ENCODE results near the gene TMA7.

TMA7 gene

GRCh38 chr3:48429317-48429959, 10.6 kb upstream of the TMA7 start:
- H3K27me3 ChIP-seq (ENCODE audit: control insufficient read depth in 1 of 2, insufficient read depth in 1 of 2, low read length in 2 of 2): no peaks in the 10 kb centered on the region
- peak overlapping the region; percentile 86 for H3K4me2 ChIP-seq (ENCODE audit: low read length, poor library complexity, severe bottlenecking)
- peak; percentile 37 for DNase-seq
- H3K14ac ChIP-seq (ENCODE audit: low read length in 2 of 2): no peak overlapping the region
- no peak overlapping the region for H3K27ac ChIP-seq (ENCODE audit: low read length, poor library complexity, severe bottlenecking)
- H2AK5ac ChIP-seq (ENCODE audit: low read length, severe bottlenecking): no peak overlapping the region
- H3K18ac ChIP-seq (ENCODE audit: low read depth in 1 of 2, low read length in 2 of 2): peak overlapping the region; percentile 56 to 84
- H3K4ac ChIP-seq (ENCODE audit: low read depth in 1 of 2, low read length in 2 of 2): peak overlapping the region; percentile 42 to 47
- peak overlapping the region; percentile 83 for H4K8ac ChIP-seq (ENCODE audit: low read length)
- no peak overlapping the region for H2BK5ac ChIP-seq (ENCODE audit: low read depth, low read length, poor library complexity, severe bottlenecking)
- peaks cover 23 to 33% of the 10 kb centered on the region in 2 experiments for H3K36me3 ChIP-seq (ENCODE audit: control insufficient read depth in 1 of 2, insufficient read depth in 2 of 2, low read depth in 1 of 2, low read length in 2 of 2)
- peak overlapping the region; percentile 71 for H2BK120ac ChIP-seq (ENCODE audit: low read depth, low read length)
- no peaks in the 10 kb centered on the region for H3K9me3 ChIP-seq (ENCODE audit: control insufficient read depth, low read length)
- H3K79me1 ChIP-seq (replicated peaks; ENCODE audit: low read length, poor library complexity, severe bottlenecking): peaks cover 32% of the 10 kb centered on the region
- peak overlapping the region; percentile 84 for H2BK15ac ChIP-seq (ENCODE audit: low read depth, poor library complexity, severe bottlenecking)
- H2BK12ac ChIP-seq (ENCODE audit: low read length in 2 of 2): no peak overlapping the region
- H3K4me1 ChIP-seq (ENCODE audit: control insufficient read depth, insufficient read depth, low read depth, low read length): peaks cover 64% of the 10 kb centered on the region
- no peak overlapping the region for H3K23ac ChIP-seq (ENCODE audit: low read length in 2 of 2)
- peak overlapping the region; percentile 36 for H2AFZ ChIP-seq (ENCODE audit: low read depth, low read length)
- H4K91ac ChIP-seq (ENCODE audit: low read length): peak overlapping the region; percentile 84
- H3K4me3 ChIP-seq (ENCODE audit: insufficient read depth in 1 of 2, low read depth in 1 of 2, low read length in 2 of 2): peak overlapping the region; percentile 72 to 79
- WGBS: under 1% methylated on average over 61 of the region's 86 CpGs
- H3K9ac ChIP-seq (ENCODE audit: low read length): peak overlapping the region; percentile 80

- H2BK15ac ChIP-seq (ENCODE audit: low read depth, poor library complexity, severe bottlenecking): peak within 1 kb of the TSS; percentile 84
- H3K4me1 ChIP-seq (ENCODE audit: control insufficient read depth, insufficient read depth, low read depth, low read length): peaks cover 61% of the 10 kb centered on the region
- H2BK12ac ChIP-seq (ENCODE audit: low read length in 2 of 2): peak within 1 kb of the TSS in 1 of 2 experiments; percentile 15
- no peaks in the 10 kb centered on the region for H3K27me3 ChIP-seq (ENCODE audit: control insufficient read depth in 1 of 2, insufficient read depth in 1 of 2, low read length in 2 of 2)
- H2BK5ac ChIP-seq (ENCODE audit: low read depth, low read length, poor library complexity, severe bottlenecking): no peak within 1 kb of the TSS
- peak within 1 kb of the TSS; percentile 83 for H4K8ac ChIP-seq (ENCODE audit: low read length)
- no peaks in the 10 kb centered on the region for H3K9me3 ChIP-seq (ENCODE audit: control insufficient read depth, low read length)
- H2AFZ ChIP-seq (ENCODE audit: low read depth, low read length): peak within 1 kb of the TSS; percentile 36
- H3K4ac ChIP-seq (ENCODE audit: low read depth in 1 of 2, low read length in 2 of 2): peak within 1 kb of the TSS; percentile 42 to 47
- H3K9ac ChIP-seq (ENCODE audit: low read length): peak within 1 kb of the TSS; percentile 80
- no peak within 1 kb of the TSS for H3K14ac ChIP-seq (ENCODE audit: low read length in 2 of 2)
- peak; percentile 61 for DNase-seq
- peaks cover 24 to 29% of the 10 kb centered on the region in 2 experiments for H3K36me3 ChIP-seq (ENCODE audit: control insufficient read depth in 1 of 2, insufficient read depth in 2 of 2, low read depth in 1 of 2, low read length in 2 of 2)
- peak within 1 kb of the TSS; percentile 71 for H2BK120ac ChIP-seq (ENCODE audit: low read depth, low read length)
- peak within 1 kb of the TSS; percentile 86 for H3K4me2 ChIP-seq (ENCODE audit: low read length, poor library complexity, severe bottlenecking)
- H3K4me3 ChIP-seq (ENCODE audit: insufficient read depth in 1 of 2, low read depth in 1 of 2, low read length in 2 of 2): peak within 1 kb of the TSS; percentile 72 to 79
- peak within 1 kb of the TSS; percentile 19 for H2AK5ac ChIP-seq (ENCODE audit: low read length, severe bottlenecking)
- H3K79me1 ChIP-seq (replicated peaks; ENCODE audit: low read length, poor library complexity, severe bottlenecking): peaks cover 30% of the 10 kb centered on the region
- H3K23ac ChIP-seq (ENCODE audit: low read length in 2 of 2): peak within 1 kb of the TSS in 1 of 2 experiments; percentile 61
- H3K18ac ChIP-seq (ENCODE audit: low read depth in 1 of 2, low read length in 2 of 2): peak within 1 kb of the TSS; percentile 56 to 84
- 27% methylated on average over 15 of the region's 15 CpGs for WGBS
- H4K91ac ChIP-seq (ENCODE audit: low read length): peak within 1 kb of the TSS; percentile 84
- no peak within 1 kb of the TSS for H3K27ac ChIP-seq (ENCODE audit: low read length, poor library complexity, severe bottlenecking)
These were observed 9.9 kb upstream of the TMA7 start, which contains the start of gene PLXNB1 for GRCh38 chr3:48429960-48430707. Gene PLXNB1 (minus strand): TSS chr3:48430086. CDS start chr3:48424611, 5,475 bp downstream.

DNA sequence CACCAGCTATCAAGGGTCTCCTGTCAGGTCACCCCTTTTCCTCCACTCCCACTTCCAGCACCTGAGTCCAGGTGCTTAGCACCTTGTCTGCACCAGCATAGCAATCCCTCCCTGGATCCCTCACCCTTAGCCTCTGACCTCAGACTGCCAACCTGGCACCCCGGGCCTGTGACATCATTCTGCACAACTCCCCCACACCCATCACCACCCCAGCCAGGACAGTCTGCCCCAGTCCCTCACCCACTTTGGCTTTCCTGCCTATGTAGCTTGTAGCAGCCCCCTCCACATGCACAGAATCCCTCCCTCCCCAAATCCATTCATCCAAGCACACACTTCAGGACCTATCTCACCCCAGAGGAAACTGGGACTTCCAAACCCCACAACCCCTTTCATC, 9.4 kb upstream of the TMA7 start:
- Histone ChIP-seq H3K27me3 (ENCODE audit: control insufficient read depth in 1 of 2, insufficient read depth in 1 of 2, low read length in 2 of 2) (no peaks in the 10 kb centered on the region), H3K23ac (ENCODE audit: low read length in 2 of 2) (no peak overlapping the region), H2BK12ac (ENCODE audit: low read length in 2 of 2) (no peak overlapping the region), H2BK15ac (ENCODE audit: low read depth, poor library complexity, severe bottlenecking) (no peak overlapping the region), H3K4me2 (ENCODE audit: low read length, poor library complexity, severe bottlenecking) (no peak overlapping the region), H3K36me3 (ENCODE audit: control insufficient read depth in 1 of 2, insufficient read depth in 2 of 2, low read depth in 1 of 2, low read length in 2 of 2) (peaks cover 24 to 29% of the 10 kb centered on the region in 2 experiments), H2AFZ (ENCODE audit: low read depth, low read length) (no peak overlapping the region), H2AK5ac (ENCODE audit: low read length, severe bottlenecking) (no peak overlapping the region), H4K91ac (ENCODE audit: low read length) (no peak overlapping the region), H3K27ac (ENCODE audit: low read length, poor library complexity, severe bottlenecking) (no peak overlapping the region), H2BK5ac (ENCODE audit: low read depth, low read length, poor library complexity, severe bottlenecking) (no peak overlapping the region), H3K9me3 (ENCODE audit: control insufficient read depth, low read length) (no peaks in the 10 kb centered on the region), H3K4me3 (ENCODE audit: insufficient read depth in 1 of 2, low read depth in 1 of 2, low read length in 2 of 2) (no peak overlapping the region), H3K14ac (ENCODE audit: low read length in 2 of 2) (no peak overlapping the region), H3K79me1 (replicated peaks; ENCODE audit: low read length, poor library complexity, severe bottlenecking) (peaks cover 31% of the 10 kb centered on the region), H3K4ac (ENCODE audit: low read depth in 1 of 2, low read length in 2 of 2) (no peak overlapping the region), H2BK120ac (ENCODE audit: low read depth, low read length) (no peak overlapping the region), H3K18ac (ENCODE audit: low read depth in 1 of 2, low read length in 2 of 2) (no peak overlapping the region), H4K8ac (ENCODE audit: low read length) (no peak overlapping the region), H3K9ac (ENCODE audit: low read length) (peak overlapping the region; percentile 23), H3K4me1 (ENCODE audit: control insufficient read depth, insufficient read depth, low read depth, low read length) (peaks cover 55% of the 10 kb centered on the region)
- WGBS: 100% methylated on average over 1 of the region's 1 CpG
- DNase-seq: no peak
